H1 (cell line): Measurements from ENCODE around the gene MYLK2. TPM values are rescaled to one million over a fixed set of nuclear protein-coding genes. Genes with fewer than 3 reads are reported as not detected.
A peak's percentile ranks its signal among the peaks of the same experiment; 100 is the strongest.

Experiments used
- CTCF ChIA-PET: fragments of 300-600 bp; sonication (Branson Sonifier 250); formaldehyde crosslinking; loops from one replicate; lab custom pipeline; 2021; ENCODE audit not compliant: partially characterized antibody; lab: Charles Lee
- POLR2A ChIA-PET: fragments of 300-600 bp; sonication (Branson Sonifier 250); formaldehyde crosslinking; loops from one replicate; lab custom pipeline; 2021; ENCODE audit warnings: inconsistent platforms; ENCODE audit not compliant: partially characterized antibody; lab: Charles Lee
- DNase-seq, 2 experiments: peaks; one replicate each; pipeline versions ENCODE4 v3.0.0 to v3.0.0-alpha.2; 2010 to 2022; ENCODE audit warnings: low spot score in 2 of 2, low read depth in 1 of 2, mixed read lengths in 1 of 2
- FAIRE-seq: peaks from 2 replicates; lab custom pipeline; 2011; peaks lifted over from hg19 to GRCh38; lab: Jason Lieb, UNC
- H2AFZ ChIP-seq: 2 replicates; pipeline ENCODE4 v1.8.1; 2012; ENCODE audit warnings: low read length, inconsistent platforms
- H2AK5ac ChIP-seq: 2 replicates; pipeline ENCODE4 v1.6.1; 2013; ENCODE audit warnings: low read depth, low read length
- H2BK120ac ChIP-seq: replicated peaks from 2 replicates; pipeline ENCODE3; 2013; ENCODE audit warnings: low read depth, low read length, inconsistent platforms
- H2BK12ac ChIP-seq: 2 replicates; pipeline ENCODE4 v1.6.1; 2013; ENCODE audit warnings: low read depth, low read length
- H2BK15ac ChIP-seq: 2 replicates; pipeline ENCODE4 v1.6.1; 2013; ENCODE audit warnings: low read length
- H2BK20ac ChIP-seq: 2 replicates; pipeline ENCODE4 v1.6.1; 2013; ENCODE audit warnings: low read length
- H2BK5ac ChIP-seq: 2 replicates; pipeline ENCODE4 v1.6.1; 2013; ENCODE audit warnings: low read depth, low read length
- H3K14ac ChIP-seq: 2 replicates; pipeline ENCODE4 v1.6.1; 2013; ENCODE audit warnings: inconsistent platforms; ENCODE audit not compliant: insufficient read length
- H3K18ac ChIP-seq: 2 replicates; pipeline ENCODE4 v1.6.1; 2013; ENCODE audit warnings: low read length; ENCODE audit errors: extremely low read depth
- H3K23ac ChIP-seq: 2 replicates; pipeline ENCODE4 v1.6.1; 2013; ENCODE audit warnings: inconsistent platforms; ENCODE audit not compliant: insufficient read length
- H3K23me2 ChIP-seq: 2 replicates; pipeline ENCODE4 v1.6.1; 2013; ENCODE audit warnings: low read depth, low read length
- H3K27ac ChIP-seq: 2 replicates; pipeline ENCODE4 v1.6.1; 2011; ENCODE audit warnings: low read depth, low read length, inconsistent platforms
- H3K27me3 ChIP-seq, 4 experiments: replicated peaks in 1 of 4; 1 replicate in 1 of 4; 2 replicates in 3 of 4; pipeline versions ENCODE4 v1.6.1 to v1.8.1; 2011 to 2013; ENCODE audit warnings: low read length in 3 of 4, mild to moderate bottlenecking in 3 of 4, inconsistent platforms in 2 of 4, mixed read lengths in 2 of 4, moderate library complexity in 1 of 4; ENCODE audit not compliant: control insufficient read depth in 3 of 4, insufficient read depth in 3 of 4; ENCODE audit errors: extremely low read depth in 1 of 4
- H3K36me3 ChIP-seq, 4 experiments: 2 replicates each; pipeline versions ENCODE4 v1.6.1 to v1.8.1; 2011 to 2013; ENCODE audit warnings: mild to moderate bottlenecking in 4 of 4, low read length in 3 of 4, moderate library complexity in 2 of 4, control low read depth in 1 of 4, inconsistent platforms in 1 of 4; ENCODE audit not compliant: insufficient read depth in 4 of 4, control insufficient read depth in 2 of 4
- H3K4ac ChIP-seq: replicated peaks from 2 replicates; pipeline ENCODE3; 2013; ENCODE audit warnings: low read length, low read depth, mixed read lengths, inconsistent platforms; ENCODE audit not compliant: insufficient read length
- H3K4me1 ChIP-seq, 4 experiments: replicated peaks in 1 of 4; 1 replicate in 1 of 4; 2 replicates in 3 of 4; pipeline versions ENCODE4 v1.6.1 to v1.8.1; 2011 to 2013; ENCODE audit warnings: low read length in 3 of 4, inconsistent platforms in 2 of 4, mixed read lengths in 1 of 4; ENCODE audit not compliant: insufficient read depth in 4 of 4, control insufficient read depth in 3 of 4
- H3K4me2 ChIP-seq, 2 experiments: 2 replicates each; pipeline versions ENCODE4 v1.6.1 to v1.8.1; 2011 to 2013; ENCODE audit warnings: low read depth in 2 of 2, low read length in 2 of 2, control low read depth in 1 of 2, inconsistent platforms in 1 of 2, mild to moderate bottlenecking in 1 of 2; ENCODE audit not compliant: insufficient read depth in 1 of 2
- H3K4me3 ChIP-seq, 4 experiments: fragments of 200-600, 300-600 bp in 1 of 4; sonication (generic), shearing (Covaris generic), sonication (Bioruptor Twin) in 1 of 4; 2 replicates each; pipeline versions ENCODE4 v1.5.1 to v1.8.1; 2011 to 2016; ENCODE audit warnings: low read length in 4 of 4, low read depth in 3 of 4, control low read depth in 2 of 4, inconsistent platforms in 2 of 4, mild to moderate bottlenecking in 2 of 4, mixed read lengths in 1 of 4, moderate library complexity in 1 of 4; ENCODE audit not compliant: insufficient read depth in 2 of 4; ENCODE audit errors: extremely low read depth in 1 of 4
- H3K56ac ChIP-seq: replicated peaks from 2 replicates; pipeline ENCODE3; 2013; ENCODE audit warnings: low read depth, mild to moderate bottlenecking, mixed read lengths, low read length, inconsistent platforms; ENCODE audit not compliant: insufficient read length
- H3K79me1 ChIP-seq: 2 replicates; pipeline ENCODE4 v1.6.1; 2013; ENCODE audit warnings: low read depth, low read length, control low read depth
- H3K79me2 ChIP-seq, 2 experiments: 2 replicates each; pipeline versions ENCODE4 v1.6.1 to v1.8.1; 2012 to 2013; ENCODE audit warnings: low read length in 2 of 2, mild to moderate bottlenecking in 2 of 2, inconsistent platforms in 1 of 2; ENCODE audit not compliant: insufficient read depth in 2 of 2, control insufficient read depth in 1 of 2
- H3K9ac ChIP-seq, 4 experiments: replicated peaks in 1 of 4; 1 replicate in 1 of 4; 2 replicates in 3 of 4; pipeline versions ENCODE4 v1.6.1 to v1.8.1; 2011 to 2013; ENCODE audit warnings: low read depth in 3 of 4, low read length in 3 of 4, control low read depth in 2 of 4, mild to moderate bottlenecking in 2 of 4, moderate library complexity in 2 of 4, inconsistent platforms in 1 of 4; ENCODE audit errors: extremely low read depth in 1 of 4
- H3K9me3 ChIP-seq, 2 experiments: 2 replicates each; pipeline versions ENCODE4 v1.6.1 to v1.8.1; 2012 to 2013; ENCODE audit warnings: mild to moderate bottlenecking in 2 of 2, moderate library complexity in 2 of 2, control low read depth in 1 of 2, inconsistent platforms in 1 of 2, low read depth in 1 of 2, low read length in 1 of 2, mixed read lengths in 1 of 2; ENCODE audit not compliant: insufficient read depth in 2 of 2
- H4K20me1 ChIP-seq, 2 experiments: replicated peaks in 1 of 2; 2 replicates each; pipeline versions ENCODE3 to v1.8.1; 2011 to 2013; ENCODE audit warnings: inconsistent platforms in 2 of 2, low read length in 2 of 2, mild to moderate bottlenecking in 1 of 2; ENCODE audit not compliant: insufficient read depth in 2 of 2, control insufficient read depth in 1 of 2
- H4K5ac ChIP-seq: 2 replicates; pipeline ENCODE4 v1.6.1; 2013; ENCODE audit warnings: low read length, low read depth, mixed read lengths, inconsistent platforms; ENCODE audit not compliant: insufficient read length
- H4K8ac ChIP-seq: 2 replicates; pipeline ENCODE4 v1.8.0; 2013; ENCODE audit warnings: mild to moderate bottlenecking, moderate library complexity, low read length, inconsistent platforms; ENCODE audit not compliant: insufficient read depth; ENCODE audit errors: extremely low read depth
- H4K91ac ChIP-seq: replicated peaks from 2 replicates; pipeline ENCODE3; 2013; ENCODE audit warnings: low read length, mixed read lengths, inconsistent platforms; ENCODE audit not compliant: insufficient read length
- ATF3 ChIP-seq: IDR thresholded peaks from 2 replicates; pipeline ENCODE4 v1.6.1; 2011; ENCODE audit warnings: low read depth, mild to moderate bottlenecking, low read length; ENCODE audit not compliant: insufficient read depth
- CEBPB ChIP-seq: IDR thresholded peaks from 2 replicates; pipeline ENCODE4 v1.6.1; 2012; ENCODE audit warnings: low read depth, low read length
- CHD2 ChIP-seq: IDR thresholded peaks from 2 replicates; pipeline ENCODE4 v1.6.1; 2012; ENCODE audit warnings: low read length, improper control_type of control experiment
- RAD21 ChIP-seq, 2 experiments: IDR thresholded peaks in 1 of 2; conservative IDR thresholded peaks in 1 of 2; 2 replicates each; pipeline ENCODE4 v1.6.1; 2011; ENCODE audit warnings: low read depth in 2 of 2, low read length in 2 of 2, improper control_type of control experiment in 1 of 2, inconsistent platforms in 1 of 2, mild to moderate bottlenecking in 1 of 2, moderate library complexity in 1 of 2
- RBBP5 ChIP-seq: IDR thresholded peaks from 2 replicates; pipeline ENCODE4 v1.7.1; 2012; ENCODE audit warnings: low read depth, mild to moderate bottlenecking, inconsistent platforms, low read length, moderate library complexity, borderline replicate concordance
- SP4 ChIP-seq: IDR thresholded peaks from 2 replicates; pipeline ENCODE4 v1.6.1; 2012; ENCODE audit warnings: low read length, inconsistent platforms
- WGBS, 2 experiments: shearing (Covaris generic) in 1 of 2; methylation state at CpG; one replicate each; pipeline versions ENCODE4 v1.1.6 to v1.1.7; 2013 to 2015; ENCODE audit warnings: low lambda C conversion rate in 2 of 2, mixed read lengths in 2 of 2, inconsistent platforms in 1 of 2, low coverage in 1 of 2, missing lambda C conversion rate in 1 of 2; ENCODE audit not compliant: insufficient replicate concordance in 2 of 2, insufficient coverage in 1 of 2, insufficient read length in 1 of 2; ENCODE audit errors: extremely low coverage in 1 of 2, missing lambda C conversion rate in 1 of 2; 5-methylcytosine and 5-hydroxymethylcytosine counted together
- polyA plus RNA-seq, 7 experiments: library from polyadenylated mRNA; depleted of rRNA in 3 of 7; stranded (reverse) in 5 of 7; unstranded in 2 of 7; fragments of >200 nt in 5 of 7; fragments of 200-250 nt in 2 of 7; gene quantifications; 1 replicate in 5 of 7; 2 replicates in 1 of 7; 4 replicates in 1 of 7; pipeline versions ENCODE4 v1.2.1 to v1.2.3, GENCODE V29; 2011 to 2013; ENCODE audit warnings: missing spikeins in 2 of 7, mixed read lengths in 2 of 7
- total RNA-seq: library from RNA; stranded (reverse); fragmentation: NEBNext Ultra II Directional; extraction: Animal tissue kit (Norgen Biotek cat#: 25700); gene quantifications from 2 replicates; pipeline ENCODE4 v1.2.1, GENCODE V29; 2021

Gene MYLK2
- total and polyA plus RNA-seq, 2 of the 8 experiments (the other 6 are each of a cell fraction or from before 2014, with no cell fraction given) = 0.22 to 0.26 TPM

GRCh38 chr20:31824125-31824485 is 4.9 kb downstream of the MYLK2 start:
- Histone ChIP-seq H3K4me3 (no peak overlapping the region), H2AFZ (no peak overlapping the region), H2AK5ac (no peak overlapping the region), H2BK15ac (no peak overlapping the region), H3K18ac (no peak overlapping the region), H3K27ac (no peak overlapping the region), H3K36me3 (no peaks in the 10 kb centered on the region)
- ChIA-PET CTCF (interaction anchor here (0.7 to 6.6 kb wide), 15 partner anchors 9 to 402 kb away, joined by 3 to 73 read pairs (median 8); partner anchors contain the start of genes FOXS1, PDRG1 and XKR7), POLR2A (interaction anchor here (0.9 to 1.2 kb wide), 2 partner anchors 22 to 27 kb away, joined by 3 read pairs; no protein-coding TSS in a partner anchor)
- no peak for TF ChIP-seq RAD21 (IDR thresholded peaks at IDR 0.05 in 1 of 2, conservative IDR thresholded peaks at IDR 0.05 in 1 of 2; ENCODE audit: low read depth in 2 of 2, low read length in 2 of 2)
- TF ChIP-seq CHD2 = no peak
- no peak for TF ChIP-seq CEBPB
- TF ChIP-seq RBBP5 = no peak
- no peak for TF ChIP-seq SP4
- no peak for TF ChIP-seq ATF3
- TF ChIP-seq, all 59 proteins: peak for 0
- Histone ChIP-seq H3K4me1 (peaks cover 0 to 8% (median 2%) of the 10 kb centered on the region in 4 experiments; a peak in 4 of 7 replicates), H3K79me2 (no peaks in the 10 kb centered on the region), H3K56ac (no peak overlapping the region), H3K4me2 (no peak overlapping the region), H4K5ac (no peak overlapping the region), H3K14ac (no peak overlapping the region), H3K23me2 (no peaks in the 10 kb centered on the region), H4K91ac (no peak overlapping the region), H3K4ac (no peak overlapping the region), H3K9ac (no peak overlapping the region), H3K27me3 (no peaks in the 10 kb centered on the region), H2BK12ac (peak overlapping the region; percentile 21; the same call in 1 of the 2 replicates), H4K8ac (no peak overlapping the region), H3K9me3 (no peaks in the 10 kb centered on the region), H2BK120ac (no peak overlapping the region), H2BK5ac (no peak overlapping the region), H4K20me1 (no peaks in the 10 kb centered on the region), H3K23ac (no peak overlapping the region), H3K79me1 (no peaks in the 10 kb centered on the region), H2BK20ac (no peak overlapping the region; the same call in 1 of the 2 replicates)
- 87% methylated on average over 4 of the region's 4 CpGs; no CpG with 5 or more reads in 1 of the 2 experiments for WGBS, 2 experiments
- FAIRE-seq = no peak
- DNase-seq = no peak
